HS-5 (cell line): Measurements from ENCODE around the gene TAS2R3.
A peak's percentile ranks its signal among the peaks of the same experiment; 100 is the strongest.

Source experiments
- DNase-seq: peaks from one replicate; pipeline ENCODE4 v3.0.0-alpha.2; 2012; ENCODE audit warnings: low read depth

TAS2R3 gene

GRCh38 chr7:141785706-141786552, 22.0 kb downstream of the TAS2R3 start:
- peak; percentile 13 for DNase-seq

- no peak for DNase-seq
Observed at GRCh38 chr7:141788296-141788695, 24.4 kb downstream of the TAS2R3 start.

GRCh38 chr7:141789917-141790316, 26.0 kb downstream of the TAS2R3 start, which contains the start of gene TAS2R5:
TAS2R5 (plus strand) TSS chr7:141790217; CDS start chr7:141790362, 145 bp downstream.
- no peak for DNase-seq

GRCh38 chr7:141792526-141792925, 28.6 kb downstream of the TAS2R3 start:
- no peak for DNase-seq
